ENCODE data around the gene GSK3A.

Gene GSK3A

GRCh38 chr19:42191855-42192254 is 50.5 kb downstream of the GSK3A start:
- no peaks in the 10 kb centered on the region for H4K20me1 ChIP-seq (ENCODE audit: insufficient read depth, low read length)
- DNase-seq = no peak
- H3K9me3 ChIP-seq (replicated peaks; ENCODE audit: insufficient read depth, low read length) = no peaks in the 10 kb centered on the region
- no peaks in the 10 kb centered on the region for H3K4me1 ChIP-seq (ENCODE audit: low read length)
- H3K9ac ChIP-seq (ENCODE audit: low read length) = no peak overlapping the region
- H3K36me3 ChIP-seq (replicated peaks; ENCODE audit: insufficient read depth, low read length) = no peaks in the 10 kb centered on the region
- no peak overlapping the region for H3K4me3 ChIP-seq (ENCODE audit: low read length)
- H3K9me2 ChIP-seq (replicated peaks; ENCODE audit: insufficient read depth, low read length) = no peaks in the 10 kb centered on the region
- H3F3A ChIP-seq (ENCODE audit: insufficient read depth, low read length) = no peaks in the 10 kb centered on the region
- H3K27me3 ChIP-seq (replicated peaks; ENCODE audit: insufficient read depth, low read length) = no peaks in the 10 kb centered on the region
- H3K79me2 ChIP-seq (ENCODE audit: low read length) = no peaks in the 10 kb centered on the region
- no peak overlapping the region for H3K4me2 ChIP-seq (ENCODE audit: low read depth, low read length)
- TF ChIP-seq CTCF (IDR thresholded peaks at IDR 0.05; ENCODE audit: low read length) (no peak), EZH2phosphoT487 (IDR thresholded peaks at IDR 0.05; ENCODE audit: low read length) (no peak), EZH2 (optimal IDR thresholded peaks at IDR 0.05; ENCODE audit: low read depth, low read length) (no peak)
- H3K27ac ChIP-seq (ENCODE audit: low read length) = no peak overlapping the region
- no peak overlapping the region for H2AFZ ChIP-seq (ENCODE audit: low read length)

- Histone ChIP-seq H3K36me3 (replicated peaks; ENCODE audit: insufficient read depth, low read length) (no peaks in the 10 kb centered on the region), H2AFZ (ENCODE audit: low read length) (no peak overlapping the region), H3F3A (ENCODE audit: insufficient read depth, low read length) (no peaks in the 10 kb centered on the region), H3K4me2 (ENCODE audit: low read depth, low read length) (no peak overlapping the region), H3K9me2 (replicated peaks; ENCODE audit: insufficient read depth, low read length) (no peaks in the 10 kb centered on the region), H3K27me3 (replicated peaks; ENCODE audit: insufficient read depth, low read length) (no peaks in the 10 kb centered on the region), H3K9ac (ENCODE audit: low read length) (no peak overlapping the region), H3K79me2 (ENCODE audit: low read length) (no peaks in the 10 kb centered on the region), H3K27ac (ENCODE audit: low read length) (no peak overlapping the region), H3K4me3 (ENCODE audit: low read length) (no peak overlapping the region), H3K9me3 (replicated peaks; ENCODE audit: insufficient read depth, low read length) (no peaks in the 10 kb centered on the region), H3K4me1 (ENCODE audit: low read length) (no peaks in the 10 kb centered on the region), H4K20me1 (ENCODE audit: insufficient read depth, low read length) (no peaks in the 10 kb centered on the region)
- no peak for TF ChIP-seq EZH2phosphoT487 (IDR thresholded peaks at IDR 0.05; ENCODE audit: low read length)
- TF ChIP-seq CTCF (IDR thresholded peaks at IDR 0.05; ENCODE audit: low read length) = no peak
- no peak for TF ChIP-seq EZH2 (optimal IDR thresholded peaks at IDR 0.05; ENCODE audit: low read depth, low read length)
- DNase-seq = no peak
These were observed 51.1 kb downstream of the GSK3A start for GRCh38 chr19:42191330-42191729.

- peaks cover 5% of the 10 kb centered on the region; the same call in 1 of the 2 replicates for H3F3A ChIP-seq (ENCODE audit: insufficient read depth, low read length)
- H3K4me2 ChIP-seq (ENCODE audit: low read depth, low read length) = no peak overlapping the region
- H2AFZ ChIP-seq (ENCODE audit: low read length) = no peak overlapping the region
- no peak overlapping the region for H3K4me3 ChIP-seq (ENCODE audit: low read length)
- H3K4me1 ChIP-seq (ENCODE audit: low read length) = peaks cover 16% of the 10 kb centered on the region
- H3K9me3 ChIP-seq (replicated peaks; ENCODE audit: insufficient read depth, low read length) = no peaks in the 10 kb centered on the region
- H3K9me2 ChIP-seq (replicated peaks; ENCODE audit: insufficient read depth, low read length) = no peaks in the 10 kb centered on the region
- no peak for DNase-seq
- no peak overlapping the region for H3K9ac ChIP-seq (ENCODE audit: low read length)
- no peaks in the 10 kb centered on the region for H3K36me3 ChIP-seq (replicated peaks; ENCODE audit: insufficient read depth, low read length)
- no peaks in the 10 kb centered on the region for H3K27me3 ChIP-seq (replicated peaks; ENCODE audit: insufficient read depth, low read length)
- TF ChIP-seq EZH2 (optimal IDR thresholded peaks at IDR 0.05; ENCODE audit: low read depth, low read length) = no peak
- no peak for TF ChIP-seq CTCF (IDR thresholded peaks at IDR 0.05; ENCODE audit: low read length)
- TF ChIP-seq EZH2phosphoT487 (IDR thresholded peaks at IDR 0.05; ENCODE audit: low read length) = no peak
- H4K20me1 ChIP-seq (ENCODE audit: insufficient read depth, low read length) = no peaks in the 10 kb centered on the region
- H3K79me2 ChIP-seq (ENCODE audit: low read length) = no peaks in the 10 kb centered on the region
- H3K27ac ChIP-seq (ENCODE audit: low read length) = no peak overlapping the region
These were observed 53.3 kb downstream of the GSK3A start for GRCh38 chr19:42189133-42189532.

All from MM.1S (cell line).